Uterus (tissue), 4 donors: ENCODE data around the gene ST7. TPM values are rescaled to one million over a fixed set of nuclear protein-coding genes. Genes with fewer than 3 reads are reported as not detected.

ENCODE experiments used
- DNase-seq, 2 donors: peaks; one replicate each; pipeline ENCODE4 v3.0.0-alpha.2; 2019 to 2020
- H3K27ac ChIP-seq, 2 donors: fragments of 200-600 bp; sonication (generic); 1 replicate in 1 of 2; 2 replicates in 1 of 2; pipeline ENCODE4 v1.5.1; 2016 to 2018
- H3K27me3 ChIP-seq, 2 donors: fragments of 200-600 bp; sonication (generic); one replicate each; pipeline ENCODE4 v1.5.1; 2018 to 2019; ENCODE audit warnings: control low read depth in 1 of 2
- H3K36me3 ChIP-seq, 2 donors: fragments of 200-600 bp; sonication (generic); one replicate each; pipeline ENCODE4 v1.5.1; 2019; ENCODE audit warnings: control low read depth in 1 of 2
- H3K4me1 ChIP-seq, 2 donors: fragments of 200-600 bp; sonication (generic); one replicate each; pipeline ENCODE4 v1.5.1; 2018 to 2019; ENCODE audit warnings: control low read depth in 1 of 2
- H3K4me3 ChIP-seq, 2 donors: fragments of 200-600 bp; sonication (generic); 1 replicate in 1 of 2; 2 replicates in 1 of 2; pipeline ENCODE4 v1.5.1; 2018 to 2019; ENCODE audit warnings: mild to moderate bottlenecking in 1 of 2
- H3K9me3 ChIP-seq, 2 donors: fragments of 200-600 bp; sonication (generic); one replicate each; pipeline ENCODE4 v1.5.1; 2019; ENCODE audit warnings: control low read depth in 1 of 2
- POLR2A ChIP-seq, 2 donors: fragments of 450-650 bp; IDR thresholded peaks; one replicate each; pipeline ENCODE4 v1.6.1; 2016; ENCODE audit warnings: antibody characterized with exemption in 2 of 2, mild to moderate bottlenecking in 1 of 2, moderate library complexity in 1 of 2
- intact Hi-C: fragments of 100-400 bp; cut with DNase I; formaldehyde crosslinking; loops from one replicate; pipeline ENCODE4 v1.15.1; 2023; ENCODE audit warnings: low total_unique reads
- total RNA-seq, 4 donors: library from RNA; depleted of rRNA in 3 of 4; stranded (reverse); fragments of >200 nt in 3 of 4; gene quantifications; one replicate each; pipeline versions ENCODE4 v1.1.0 to v1.2.4, GENCODE V29; 2014 to 2023
- TF ChIP-seq, protein P1 (sequence below), 4 experiments: fragments of 200-600 bp in 2 of 4; fragments of 450-650 bp in 2 of 4; sonication (generic) in 2 of 4; IDR thresholded peaks; one replicate each; pipeline ENCODE4 v1.5.1; 2016 to 2019; ENCODE audit warnings: antibody characterized with exemption in 4 of 4, mild to moderate bottlenecking in 2 of 4, moderate library complexity in 1 of 4
- donor health status: DM: yes; HTN: yes; CAD: no.

Gene ST7
- total RNA-seq, 4 donors from 2014 or later, result 27.4 to 41.0 (median 31.4) TPM

DNA sequence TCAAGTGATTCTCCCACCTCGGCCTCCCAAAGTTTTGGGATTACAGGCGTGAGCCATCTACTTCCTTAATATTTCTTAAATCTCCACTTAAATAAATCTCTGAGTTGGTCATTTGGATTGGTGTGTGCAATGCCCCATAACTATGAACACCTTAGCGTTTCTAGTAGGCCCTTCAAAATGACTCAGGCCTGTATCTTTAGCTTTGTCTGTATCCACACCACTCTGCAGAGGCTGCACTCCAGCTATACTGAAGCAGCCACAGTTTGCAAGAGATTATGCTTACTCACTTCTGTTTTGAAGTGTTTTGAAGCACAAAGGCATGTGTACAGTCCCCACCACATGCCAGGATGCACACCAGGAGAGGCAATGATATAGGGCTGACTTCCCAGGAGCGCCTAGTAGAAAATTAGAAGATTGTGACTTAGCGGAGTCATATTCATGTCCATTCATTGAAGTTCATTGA, 2.4 kb upstream of the ST7 start:
- DNase-seq, result no peak
- Histone ChIP-seq H3K9me3 (no peaks in the 10 kb centered on the region), H3K36me3 (no peaks in the 10 kb centered on the region), H3K27ac (no peak overlapping the region), H3K4me3 (no peak overlapping the region), H3K27me3 (no peaks in the 10 kb centered on the region), H3K4me1 (peaks cover 0 to under 1% of the 10 kb centered on the region in 2 donors)
- intact Hi-C loops, result no loop called here
- TF ChIP-seq POLR2A (IDR thresholded peaks at IDR 0.05), result no peak
- TF ChIP-seq, protein P1, sequence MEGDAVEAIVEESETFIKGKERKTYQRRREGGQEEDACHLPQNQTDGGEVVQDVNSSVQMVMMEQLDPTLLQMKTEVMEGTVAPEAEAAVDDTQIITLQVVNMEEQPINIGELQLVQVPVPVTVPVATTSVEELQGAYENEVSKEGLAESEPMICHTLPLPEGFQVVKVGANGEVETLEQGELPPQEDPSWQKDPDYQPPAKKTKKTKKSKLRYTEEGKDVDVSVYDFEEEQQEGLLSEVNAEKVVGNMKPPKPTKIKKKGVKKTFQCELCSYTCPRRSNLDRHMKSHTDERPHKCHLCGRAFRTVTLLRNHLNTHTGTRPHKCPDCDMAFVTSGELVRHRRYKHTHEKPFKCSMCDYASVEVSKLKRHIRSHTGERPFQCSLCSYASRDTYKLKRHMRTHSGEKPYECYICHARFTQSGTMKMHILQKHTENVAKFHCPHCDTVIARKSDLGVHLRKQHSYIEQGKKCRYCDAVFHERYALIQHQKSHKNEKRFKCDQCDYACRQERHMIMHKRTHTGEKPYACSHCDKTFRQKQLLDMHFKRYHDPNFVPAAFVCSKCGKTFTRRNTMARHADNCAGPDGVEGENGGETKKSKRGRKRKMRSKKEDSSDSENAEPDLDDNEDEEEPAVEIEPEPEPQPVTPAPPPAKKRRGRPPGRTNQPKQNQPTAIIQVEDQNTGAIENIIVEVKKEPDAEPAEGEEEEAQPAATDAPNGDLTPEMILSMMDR (IDR thresholded peaks at IDR 0.05), result no peak

DNA sequence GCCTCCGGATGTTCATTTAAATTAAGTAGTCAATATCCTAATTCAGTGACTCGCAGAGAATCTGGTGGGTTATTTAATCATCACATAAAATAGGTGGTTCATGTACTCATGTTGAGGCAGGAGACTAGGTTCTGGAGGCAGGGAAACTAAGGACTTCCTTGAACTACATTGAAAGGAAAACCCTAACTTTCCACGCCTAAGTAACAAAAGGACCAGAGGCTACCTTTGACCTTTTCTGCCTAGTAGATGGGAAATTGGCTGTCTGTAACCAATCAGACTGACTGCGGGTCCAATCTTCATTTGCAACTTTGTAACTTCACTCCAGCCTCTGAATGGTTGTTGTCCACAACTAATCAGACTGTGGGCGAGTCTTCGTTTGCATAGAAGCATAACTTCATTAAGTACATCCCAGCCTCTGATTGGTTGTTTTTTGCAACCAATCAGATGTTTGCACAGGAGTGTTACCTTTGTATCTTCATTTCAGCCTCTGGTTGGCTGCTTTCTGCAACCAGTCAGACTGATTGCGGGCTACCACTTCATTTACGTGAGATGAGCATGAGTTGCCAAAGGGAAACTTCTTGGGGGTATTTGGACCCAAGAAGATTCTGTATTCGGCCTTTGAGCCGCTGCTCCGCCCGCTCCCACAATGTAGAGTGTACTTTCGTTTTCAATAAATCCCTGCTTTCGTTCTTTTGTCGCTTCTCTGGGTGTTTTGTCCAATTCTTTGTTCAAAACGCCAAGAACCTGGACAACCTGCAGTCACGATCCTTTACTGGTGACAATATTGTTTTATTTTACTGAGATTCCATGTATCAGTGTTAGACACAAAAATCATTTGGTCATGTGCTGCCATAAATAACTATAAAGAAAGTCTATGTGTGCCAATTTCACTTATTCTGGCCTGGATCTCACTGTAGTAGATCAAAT, 1.7 kb upstream of the ST7 start:
- H3K27ac ChIP-seq, result peak overlapping the region in 1 of 2 donors; percentile 99

DNA sequence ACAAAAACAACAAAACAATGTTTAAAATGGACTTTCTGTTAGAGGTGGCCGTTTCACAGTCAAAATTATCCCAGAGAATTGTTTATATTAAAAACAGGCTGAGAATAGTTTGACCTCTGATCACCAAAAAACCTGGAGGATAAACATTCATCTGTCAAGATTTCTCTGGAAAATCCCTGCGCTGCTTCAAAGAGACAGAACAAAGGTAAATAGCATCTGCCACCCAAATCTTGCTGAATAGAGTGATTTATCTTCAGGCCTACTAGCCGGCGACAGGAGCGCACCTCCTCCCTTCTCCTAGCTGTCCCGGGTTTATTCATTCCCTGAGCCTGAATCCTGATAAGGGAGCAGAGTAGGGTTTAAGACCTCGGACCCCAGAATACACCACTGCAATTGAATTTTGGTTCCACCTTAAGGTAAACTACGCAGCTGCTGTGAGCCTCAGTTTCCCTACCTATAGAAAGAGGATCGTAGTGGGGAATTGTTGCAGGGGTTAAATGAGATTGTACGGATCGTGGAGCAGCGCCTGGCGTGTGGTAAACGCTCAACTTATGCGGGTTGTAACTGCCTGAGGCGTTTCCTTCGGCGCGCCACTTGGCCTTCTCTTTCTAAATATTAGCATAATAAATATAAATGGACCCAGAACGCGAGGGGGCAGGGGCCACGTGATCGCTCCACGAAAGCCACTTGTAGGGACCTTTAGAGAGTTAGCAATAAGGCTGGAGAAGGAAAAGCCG, 498 bp upstream of the ST7 start:
- TF ChIP-seq, protein P1 (IDR thresholded peaks at IDR 0.05), result no peak
- TF ChIP-seq POLR2A (IDR thresholded peaks at IDR 0.05), result no peak

More for the DNA sequence above, 1.7 kb upstream of the ST7 start:
- intact Hi-C loops, result no loop called here
- Histone ChIP-seq H3K36me3 (no peaks in the 10 kb centered on the region), H3K27me3 (no peaks in the 10 kb centered on the region), H3K4me3 (no peak overlapping the region), H3K4me1 (peaks cover 0 to 7% of the 10 kb centered on the region in 2 donors), H3K9me3 (no peaks in the 10 kb centered on the region)
- no peak for DNase-seq
- no peak for TF ChIP-seq POLR2A (IDR thresholded peaks at IDR 0.05)
- TF ChIP-seq, protein P1 (IDR thresholded peaks at IDR 0.05), result no peak

DNA sequence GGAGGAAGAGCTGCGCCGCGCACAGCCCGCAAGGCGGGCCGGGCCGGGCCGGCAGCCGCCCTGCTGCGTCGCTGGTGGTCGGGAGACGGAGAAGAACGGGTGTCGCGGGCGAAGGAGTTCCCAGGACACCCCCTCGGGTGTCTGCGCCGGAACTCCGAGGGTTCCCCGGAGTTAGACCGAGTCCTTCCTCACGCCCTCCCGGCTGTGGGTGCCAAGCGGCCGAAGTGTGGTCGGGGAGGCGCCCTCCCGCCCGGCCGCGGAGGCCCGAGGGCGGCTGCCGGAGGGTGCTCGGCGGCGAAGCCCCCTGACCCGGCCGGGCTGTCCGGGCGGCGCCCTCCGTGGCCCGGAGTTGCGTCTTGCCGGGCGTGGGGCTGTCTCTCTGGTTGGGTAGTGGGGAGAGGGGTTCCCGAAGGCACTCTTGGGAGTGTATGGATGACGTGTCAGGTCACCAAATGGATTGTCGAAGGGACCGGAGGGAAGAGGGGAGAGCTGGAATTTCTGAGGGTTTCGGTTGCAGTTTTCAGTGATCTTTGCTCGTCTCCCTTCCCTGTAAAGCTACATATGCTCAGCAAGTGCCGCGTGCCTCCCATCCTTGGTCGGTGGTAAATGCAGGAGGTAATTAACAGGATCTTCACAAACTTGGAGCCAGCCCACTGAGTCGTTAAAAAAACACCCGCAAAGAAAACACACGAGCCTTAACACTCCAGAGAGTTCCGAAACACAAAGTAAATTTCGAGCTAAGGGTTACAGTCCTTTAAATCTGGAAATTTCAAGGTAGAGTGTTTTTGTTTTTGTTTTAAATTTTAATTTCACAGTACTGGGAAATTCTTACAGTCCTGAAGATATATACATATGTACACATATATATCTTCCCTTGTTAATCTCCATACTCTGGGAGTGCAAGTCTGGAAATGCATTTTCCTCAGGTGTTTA, 871 bp downstream of the ST7 start:
- H3K27ac ChIP-seq, result peak overlapping the region; percentile 99 to 100
- peak overlapping the region; percentile 60 to 99 for H3K4me3 ChIP-seq
- TF ChIP-seq POLR2A (IDR thresholded peaks at IDR 0.05), result peak in 1 of 2 donors; percentile 66
- TF ChIP-seq, protein P1 (IDR thresholded peaks at IDR 0.05), result no peak
- intact Hi-C loops, result no loop called here
- H3K36me3 ChIP-seq, result no peaks in the 10 kb centered on the region
- H3K9me3 ChIP-seq, result no peaks in the 10 kb centered on the region
- H3K27me3 ChIP-seq, result no peaks in the 10 kb centered on the region
- DNase-seq, result peak; percentile 56 to 67
- peaks cover 0 to 10% of the 10 kb centered on the region in 2 donors for H3K4me1 ChIP-seq

More for the DNA sequence above, 498 bp upstream of the ST7 start:
- Histone ChIP-seq H3K4me3 (peak overlapping the region; percentile 60 to 99), H3K4me1 (peaks cover 0 to 10% of the 10 kb centered on the region in 2 donors), H3K27me3 (no peaks in the 10 kb centered on the region), H3K9me3 (no peaks in the 10 kb centered on the region), H3K36me3 (no peaks in the 10 kb centered on the region), H3K27ac (peak overlapping the region; percentile 99 to 100)
- intact Hi-C loops, result no loop called here
- peak in 1 of 2 donors; percentile 61 for DNase-seq
